ENCODE results near the gene ANGPT4. TPM values are rescaled to one million over a fixed set of nuclear protein-coding genes. Genes with fewer than 3 reads are reported as not detected.

ANGPT4 gene
- total and polyA plus RNA-seq, 2 of the 13 experiments (the other 11 are each of a cell fraction or from before 2014, with no cell fraction given) = not detected

GRCh38 chr20:959996-960615 is 44.0 kb upstream of the ANGPT4 start:
- 11% methylated on average over 13 of the region's 16 CpGs for WGBS (ENCODE audit: low lambda C conversion rate)

More at GRCh38 chr20:959996-960615, 44.0 kb upstream of the ANGPT4 start:
- Histone ChIP-seq H4K20me1 (ENCODE audit: insufficient read depth, low read length) (no peaks in the 10 kb centered on the region; the same call in 1 of the 2 replicates), H3K27ac (ENCODE audit: extremely low read length, insufficient read depth, low read length) (no peak overlapping the region), H3K9ac (ENCODE audit: insufficient read depth, low read depth, low read length) (no peak overlapping the region), H2AFZ (ENCODE audit: low read length) (no peak overlapping the region), H3K27me3 (ENCODE audit: control insufficient read depth in 1 of 2, insufficient read depth in 2 of 2, low read length in 2 of 2) (peaks cover 15 to 59% of the 10 kb centered on the region in 2 experiments), H3K36me3 (replicated peaks in 1 of 2; ENCODE audit: control insufficient read depth in 1 of 2, insufficient read depth in 2 of 2, low read length in 2 of 2) (no peaks in the 10 kb centered on the region), H3K9me3 (ENCODE audit: low read length) (no peaks in the 10 kb centered on the region), H3K79me2 (ENCODE audit: insufficient read depth, low read length) (no peaks in the 10 kb centered on the region), H3K4me2 (ENCODE audit: low read depth, low read length) (no peak overlapping the region), H3K4me1 (ENCODE audit: insufficient read depth, low read length) (no peaks in the 10 kb centered on the region), H3K4me3 (replicated peaks in 1 of 3; ENCODE audit: insufficient read depth in 1 of 3, low read depth in 2 of 3, low read length in 3 of 3) (no peak overlapping the region)
- ATAC-seq = no peak
- no TSS peak for BruUV-seq (replicated peaks)
- intact Hi-C loops (cut with micrococcal nuclease; ENCODE audit: unreplicated experiment) (no loop called here), in situ Hi-C loops (cut with HindIII; ENCODE audit: extremely low pct_ligation_motif_present, low pct_unique_long_range_greater_than_20kb) (loop anchor here (5.0 to 10.0 kb wide), 2 partner anchors 143 to 225 kb away; partner anchors contain the start of gene TMEM74B)
- FAIRE-seq = no peak
- TF ChIP-seq ZNF512 (CRISPR knock-in tag; IDR thresholded peaks at IDR 0.05) (0 out of 2 replicates have a peak, but pooled peaks have one; percentile 71), CREB3 (CRISPR knock-in tag; IDR thresholded peaks at IDR 0.05) (no peak)
- no peak for DNase-seq (ENCODE audit: low spot score)
- ChIA-PET CTCF (ENCODE audit: low intra/inter-chr PET ratio, low total read pairs) (no interaction called here), POLR2A (no interaction called here)
